GM12878 (cell line): Measurements from ENCODE around the gene BRF1. TPM values are rescaled to one million over a fixed set of nuclear protein-coding genes. Genes with fewer than 3 reads are reported as not detected.

Experiments used
- ASH2L ChIP-seq: fragments of 300-600, 200-600 bp; sonication (generic); IDR thresholded peaks from 2 replicates; pipeline ENCODE4 v1.6.1; 2017; ENCODE audit warnings: low read depth, mild to moderate bottlenecking, borderline replicate concordance
- CBX3 ChIP-seq: fragments of 200-600 bp; sonication (generic); IDR thresholded peaks from 2 replicates; pipeline ENCODE4 v1.6.1; 2016; ENCODE audit warnings: low read depth, borderline replicate concordance
- EED ChIP-seq: sonication (generic); IDR thresholded peaks from 2 replicates; pipeline ENCODE4 v1.6.1; 2016; ENCODE audit warnings: antibody characterized with exemption, low read depth
- NFIC ChIP-seq: IDR thresholded peaks from 2 replicates; pipeline ENCODE4 v1.6.1; 2012; ENCODE audit warnings: low read depth, mild to moderate bottlenecking, inconsistent platforms, low read length, moderate library complexity
- RB1 ChIP-seq: fragments of 450-650 bp; formaldehyde crosslinking; IDR thresholded peaks from 2 replicates; pipeline ENCODE4 v1.6.1; 2017; ENCODE audit warnings: mild to moderate bottlenecking, borderline replicate concordance
- RFX5 ChIP-seq: IDR thresholded peaks from 2 replicates; pipeline ENCODE4 v1.6.1; 2011; ENCODE audit warnings: low read depth, low read length, improper control_type of control experiment
- SMC3 ChIP-seq: IDR thresholded peaks from 2 replicates; pipeline ENCODE4 v1.6.1; 2011; ENCODE audit warnings: low read length, improper control_type of control experiment, borderline replicate concordance
- SPI1 ChIP-seq: IDR thresholded peaks from 2 replicates; pipeline ENCODE4 v1.6.1; 2011; ENCODE audit warnings: low read depth, mild to moderate bottlenecking, low read length, moderate library complexity, borderline replicate concordance; ENCODE audit not compliant: insufficient read depth
- SUZ12 ChIP-seq: fragments of 200-600 bp; sonication (generic); IDR thresholded peaks from one replicate; pipeline ENCODE4 v1.6.1; 2018; ENCODE audit warnings: antibody characterized with exemption, mild to moderate bottlenecking; ENCODE audit not compliant: unreplicated experiment
- YY1 ChIP-seq: IDR thresholded peaks from 2 replicates; pipeline ENCODE4 v1.6.1; 2011; ENCODE audit warnings: low read depth, mild to moderate bottlenecking, low read length
- polyA plus RNA-seq, 11 experiments: library from polyadenylated mRNA; depleted of rRNA in 4 of 11; unstranded in 6 of 11; stranded (reverse) in 5 of 11; fragments of >200 nt; fragmentation: Nextera tagmentation in 4 of 11; fragmentation: Illumina TruSeq in 1 of 11; extraction: Ambion mirVana in 4 of 11; extraction: Trizol in 1 of 11; gene quantifications; 1 replicate in 1 of 11; 2 replicates in 10 of 11; pipeline versions ENCODE4 v1.2.1 to v1.2.3, GENCODE V29; 2011 to 2016; ENCODE audit warnings: inconsistent platforms in 2 of 11, missing spikeins in 2 of 11, low read depth in 1 of 11
- total RNA-seq, 4 experiments: library from RNA; depleted of rRNA in 3 of 4; stranded (reverse); fragments of >200 nt in 3 of 4; fragmentation: Illumina TruSeq in 1 of 4; extraction: Trizol in 1 of 4; gene quantifications; 2 replicates each; pipeline versions ENCODE4 v1.2.1 to v1.2.3, GENCODE V29; 2013 to 2021
- TF ChIP-seq, protein P1 (sequence below): IDR thresholded peaks from 2 replicates; pipeline ENCODE4 v1.6.1; 2011; ENCODE audit warnings: low read depth, low read length, improper control_type of control experiment, borderline replicate concordance
- TF ChIP-seq, protein P2 (sequence below): fragments of 450-650 bp; conservative IDR thresholded peaks from 2 replicates; pipeline ENCODE4 v1.6.1; 2017; ENCODE audit warnings: mild to moderate bottlenecking, moderate library complexity
- TF ChIP-seq, protein P3 (sequence below): IDR thresholded peaks from 2 replicates; pipeline ENCODE4 v1.6.1; 2011; ENCODE audit warnings: borderline replicate concordance, low read depth, mild to moderate bottlenecking, moderate library complexity, mixed read lengths, low read length; ENCODE audit not compliant: insufficient read depth; ENCODE audit errors: extremely low read length

Gene BRF1
- total and polyA plus RNA-seq, 10 of the 15 experiments (the other 5 are each of a cell fraction or from before 2014, with no cell fraction given) = 0.21 to 33.5 (median 10.7) TPM

DNA sequence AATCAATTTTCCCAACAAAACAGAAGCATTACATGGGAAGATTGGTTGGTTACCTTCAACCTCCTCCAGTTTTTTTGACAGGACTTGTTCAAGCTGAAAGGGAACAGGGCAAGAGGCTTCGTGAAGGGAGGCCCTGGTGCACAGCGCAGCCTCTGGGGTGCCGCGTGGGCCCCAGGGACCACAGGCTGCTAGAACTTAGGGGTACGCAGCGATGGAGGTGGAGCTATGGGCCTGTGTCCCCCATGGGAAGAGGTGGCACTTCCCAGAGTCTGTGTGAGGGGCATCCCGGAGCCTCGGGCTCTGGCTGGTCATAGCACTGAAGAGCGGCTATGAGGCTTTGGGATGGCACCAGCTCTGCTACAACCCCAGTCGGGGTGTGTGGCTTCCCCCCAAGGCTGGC lies 74.6 kb downstream of the BRF1 start (continued):
- TF ChIP-seq, protein P1, sequence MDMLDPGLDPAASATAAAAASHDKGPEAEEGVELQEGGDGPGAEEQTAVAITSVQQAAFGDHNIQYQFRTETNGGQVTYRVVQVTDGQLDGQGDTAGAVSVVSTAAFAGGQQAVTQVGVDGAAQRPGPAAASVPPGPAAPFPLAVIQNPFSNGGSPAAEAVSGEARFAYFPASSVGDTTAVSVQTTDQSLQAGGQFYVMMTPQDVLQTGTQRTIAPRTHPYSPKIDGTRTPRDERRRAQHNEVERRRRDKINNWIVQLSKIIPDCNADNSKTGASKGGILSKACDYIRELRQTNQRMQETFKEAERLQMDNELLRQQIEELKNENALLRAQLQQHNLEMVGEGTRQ = no peak
- TF ChIP-seq NFIC (no peak), RFX5 (no peak), SMC3 (no peak), RB1 (no peak), SPI1 (no peak), ASH2L (no peak), YY1 (no peak), SUZ12 (no peak), CBX3 (no peak), EED (no peak)
- TF ChIP-seq, protein P2, sequence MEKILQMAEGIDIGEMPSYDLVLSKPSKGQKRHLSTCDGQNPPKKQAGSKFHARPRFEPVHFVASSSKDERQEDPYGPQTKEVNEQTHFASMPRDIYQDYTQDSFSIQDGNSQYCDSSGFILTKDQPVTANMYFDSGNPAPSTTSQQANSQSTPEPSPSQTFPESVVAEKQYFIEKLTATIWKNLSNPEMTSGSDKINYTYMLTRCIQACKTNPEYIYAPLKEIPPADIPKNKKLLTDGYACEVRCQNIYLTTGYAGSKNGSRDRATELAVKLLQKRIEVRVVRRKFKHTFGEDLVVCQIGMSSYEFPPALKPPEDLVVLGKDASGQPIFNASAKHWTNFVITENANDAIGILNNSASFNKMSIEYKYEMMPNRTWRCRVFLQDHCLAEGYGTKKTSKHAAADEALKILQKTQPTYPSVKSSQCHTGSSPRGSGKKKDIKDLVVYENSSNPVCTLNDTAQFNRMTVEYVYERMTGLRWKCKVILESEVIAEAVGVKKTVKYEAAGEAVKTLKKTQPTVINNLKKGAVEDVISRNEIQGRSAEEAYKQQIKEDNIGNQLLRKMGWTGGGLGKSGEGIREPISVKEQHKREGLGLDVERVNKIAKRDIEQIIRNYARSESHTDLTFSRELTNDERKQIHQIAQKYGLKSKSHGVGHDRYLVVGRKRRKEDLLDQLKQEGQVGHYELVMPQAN = no peak
- TF ChIP-seq, protein P3, sequence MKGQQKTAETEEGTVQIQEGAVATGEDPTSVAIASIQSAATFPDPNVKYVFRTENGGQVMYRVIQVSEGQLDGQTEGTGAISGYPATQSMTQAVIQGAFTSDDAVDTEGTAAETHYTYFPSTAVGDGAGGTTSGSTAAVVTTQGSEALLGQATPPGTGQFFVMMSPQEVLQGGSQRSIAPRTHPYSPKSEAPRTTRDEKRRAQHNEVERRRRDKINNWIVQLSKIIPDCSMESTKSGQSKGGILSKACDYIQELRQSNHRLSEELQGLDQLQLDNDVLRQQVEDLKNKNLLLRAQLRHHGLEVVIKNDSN = no peak
